Measurements from ENCODE around the gene TRIM38.

TRIM38 gene

DNA sequence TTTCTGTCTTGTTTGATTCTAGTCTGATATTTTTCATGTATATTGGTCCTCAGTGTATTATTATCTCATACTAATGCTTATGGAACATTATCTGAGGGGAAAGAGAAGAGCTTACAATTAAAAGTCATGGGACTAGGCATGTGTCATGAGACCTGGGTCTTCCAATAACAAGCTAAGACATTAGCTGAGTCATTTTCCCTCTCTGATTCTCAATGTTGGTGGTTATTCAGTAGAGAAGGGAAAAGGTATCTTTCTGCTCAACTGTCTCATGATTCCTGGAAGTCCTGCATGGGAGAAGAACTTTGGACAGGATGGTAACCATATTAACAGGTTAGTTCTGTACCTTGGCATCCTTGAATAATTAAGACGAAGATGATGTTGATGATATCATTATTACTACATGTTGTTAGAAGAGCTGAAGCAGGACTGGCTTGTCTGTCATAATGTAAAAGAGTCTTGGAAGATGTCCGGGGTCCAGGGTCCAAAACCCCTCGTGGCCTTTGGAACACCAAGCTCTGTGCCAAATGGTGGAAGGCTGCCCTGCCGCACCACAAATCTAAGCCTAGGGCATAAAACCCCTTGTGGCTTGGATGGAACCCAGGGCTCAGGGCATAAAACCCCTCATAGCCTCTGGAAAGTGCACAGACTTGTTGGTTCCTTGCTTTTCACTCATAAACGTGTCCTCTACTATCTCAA lies 19.1 kb downstream of the TRIM38 start:
- Histone ChIP-seq H3K27ac (no peak overlapping the region), H3K27me3 (ENCODE audit: insufficient read depth, low read depth) (no peaks in the 10 kb centered on the region), H3K4me2 (no peak overlapping the region), H3K4me1 (ENCODE audit: low read depth, poor library complexity, severe bottlenecking) (no peaks in the 10 kb centered on the region), H3K36me3 (ENCODE audit: insufficient read depth) (no peaks in the 10 kb centered on the region), H3K79me2 (ENCODE audit: insufficient read depth, low read depth) (no peaks in the 10 kb centered on the region), H4K20me1 (ENCODE audit: insufficient read depth) (no peaks in the 10 kb centered on the region), H3K4me3 (IDR thresholded peaks at IDR 0.05; ENCODE audit: insufficient read depth, low read depth, low read length) (no peak overlapping the region), H2AFZ (ENCODE audit: low read depth) (no peak overlapping the region), H3K9ac (no peak overlapping the region)
- TF ChIP-seq CTCF (conservative IDR thresholded peaks at IDR 0.05; ENCODE audit: low read depth, low read length) = no peak

- Histone ChIP-seq H3K9ac (no peak overlapping the region), H2AFZ (ENCODE audit: low read depth) (no peak overlapping the region), H3K36me3 (ENCODE audit: insufficient read depth) (no peaks in the 10 kb centered on the region), H3K4me1 (ENCODE audit: low read depth, poor library complexity, severe bottlenecking) (no peaks in the 10 kb centered on the region), H3K27me3 (ENCODE audit: insufficient read depth, low read depth) (no peaks in the 10 kb centered on the region), H3K4me3 (IDR thresholded peaks at IDR 0.05; ENCODE audit: insufficient read depth, low read depth, low read length) (no peak overlapping the region), H3K79me2 (ENCODE audit: insufficient read depth, low read depth) (no peaks in the 10 kb centered on the region), H3K4me2 (no peak overlapping the region), H4K20me1 (ENCODE audit: insufficient read depth) (no peaks in the 10 kb centered on the region), H3K27ac (no peak overlapping the region)
- TF ChIP-seq CTCF (conservative IDR thresholded peaks at IDR 0.05; ENCODE audit: low read depth, low read length) = no peak
These were observed 21.7 kb downstream of the TRIM38 start for GRCh38 chr6:25984265-25984664.

DNA sequence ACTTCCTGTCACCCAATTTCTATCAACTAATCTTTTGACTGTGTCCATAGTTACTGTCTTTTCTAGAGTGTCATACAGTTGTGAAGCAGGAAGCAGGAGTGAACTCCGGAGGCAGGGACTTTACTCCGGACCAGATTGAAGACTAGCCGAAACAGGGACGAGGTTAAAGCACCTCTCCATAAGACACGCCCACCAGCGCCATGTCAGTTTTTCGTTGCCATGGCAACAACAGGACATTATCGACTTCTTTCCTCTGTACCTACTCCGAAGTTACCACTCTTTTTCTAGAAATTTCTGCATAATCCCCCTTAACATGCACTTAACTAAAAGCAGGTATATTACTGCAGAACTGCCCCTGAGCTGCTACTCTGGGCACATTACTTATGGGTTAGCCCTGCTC lies 25.2 kb downstream of the TRIM38 start:
- no peak for TF ChIP-seq CTCF (conservative IDR thresholded peaks at IDR 0.05; ENCODE audit: low read depth, low read length)
- no peak overlapping the region for H3K4me3 ChIP-seq (IDR thresholded peaks at IDR 0.05; ENCODE audit: insufficient read depth, low read depth, low read length)

DNA sequence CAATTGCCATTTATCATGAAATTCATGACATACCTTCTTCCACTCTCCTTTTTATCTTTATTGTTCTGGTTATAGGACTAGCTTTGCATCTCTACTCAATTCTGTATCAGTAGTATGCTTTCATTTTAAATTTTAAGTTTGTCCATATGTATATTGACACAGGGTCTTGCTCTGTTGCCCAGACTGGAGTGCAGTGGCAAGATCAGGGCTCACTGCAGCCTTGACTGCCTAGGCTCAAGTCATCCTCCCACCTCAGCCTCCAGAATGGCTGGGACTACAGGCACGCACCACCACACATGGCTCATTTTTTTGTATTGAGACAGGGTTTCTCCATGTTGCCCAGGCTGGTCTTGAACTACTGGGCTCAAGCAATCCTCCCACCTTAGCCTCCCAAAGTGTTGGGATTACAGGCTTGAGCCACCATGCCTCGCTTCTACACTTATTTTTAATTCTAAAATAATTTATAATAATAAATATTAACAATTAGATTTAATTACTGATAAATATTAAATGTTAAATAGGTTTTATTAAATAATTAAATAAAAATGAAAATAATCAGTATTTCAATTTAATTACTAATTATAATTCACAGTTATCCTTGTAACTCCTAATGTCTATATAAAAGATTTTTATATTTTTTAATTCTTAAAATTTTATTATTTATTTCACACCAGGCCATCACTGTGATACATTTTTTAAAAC lies 27.7 kb downstream of the TRIM38 start:
- TF ChIP-seq CTCF (conservative IDR thresholded peaks at IDR 0.05; ENCODE audit: low read depth, low read length) = no peak
- H4K20me1 ChIP-seq (ENCODE audit: insufficient read depth) = no peaks in the 10 kb centered on the region
- H3K36me3 ChIP-seq (ENCODE audit: insufficient read depth) = no peaks in the 10 kb centered on the region
- H3K4me3 ChIP-seq (IDR thresholded peaks at IDR 0.05; ENCODE audit: insufficient read depth, low read depth, low read length) = no peak overlapping the region
- H3K4me1 ChIP-seq (ENCODE audit: low read depth, poor library complexity, severe bottlenecking) = peaks cover 19% of the 10 kb centered on the region
- H3K79me2 ChIP-seq (ENCODE audit: insufficient read depth, low read depth) = no peaks in the 10 kb centered on the region
- H2AFZ ChIP-seq (ENCODE audit: low read depth) = no peak overlapping the region
- no peaks in the 10 kb centered on the region for H3K27me3 ChIP-seq (ENCODE audit: insufficient read depth, low read depth)
- H3K4me2 ChIP-seq = no peak overlapping the region
- H3K27ac ChIP-seq = no peak overlapping the region
- no peak overlapping the region for H3K9ac ChIP-seq

More for the DNA sequence above, 25.2 kb downstream of the TRIM38 start:
- Histone ChIP-seq H3K4me2 (no peak overlapping the region), H4K20me1 (ENCODE audit: insufficient read depth) (no peaks in the 10 kb centered on the region), H2AFZ (ENCODE audit: low read depth) (no peak overlapping the region), H3K36me3 (ENCODE audit: insufficient read depth) (no peaks in the 10 kb centered on the region), H3K4me1 (ENCODE audit: low read depth, poor library complexity, severe bottlenecking) (peaks cover 8% of the 10 kb centered on the region), H3K79me2 (ENCODE audit: insufficient read depth, low read depth) (no peaks in the 10 kb centered on the region), H3K27ac (no peak overlapping the region), H3K9ac (no peak overlapping the region), H3K27me3 (ENCODE audit: insufficient read depth, low read depth) (no peaks in the 10 kb centered on the region)
